HepG2 (cell line): ENCODE measurements around the gene NDRG3. TPM values are rescaled to one million over a fixed set of nuclear protein-coding genes. Genes with fewer than 3 reads are reported as not detected.

Experiments
- CAMTA2 ChIP-seq: sonication (generic); formaldehyde crosslinking; IDR thresholded peaks from 2 replicates; pipeline ENCODE4 v1.4.0; 2020; ENCODE audit warnings: mild to moderate bottlenecking, missing genetic modification reagents, borderline replicate concordance
- DNMT3B ChIP-seq: conservative IDR thresholded peaks from 2 replicates; pipeline ENCODE4 v1.6.1; 2016; ENCODE audit warnings: missing biosample characterization, control low read depth
- EP300 ChIP-seq, 3 experiments: sonication (generic) in 1 of 3; formaldehyde crosslinking in 1 of 3; IDR thresholded peaks; 2 replicates each; pipeline versions ENCODE4 v1.5.1 to v1.6.1; 2011 to 2020; ENCODE audit warnings: low read depth in 2 of 3, low read length in 2 of 3, borderline replicate concordance in 1 of 3, improper control_type of control experiment in 1 of 3, mild to moderate bottlenecking in 1 of 3, missing genetic modification reagents in 1 of 3, moderate library complexity in 1 of 3
- HHEX ChIP-seq: IDR thresholded peaks from 2 replicates; pipeline ENCODE4 v1.6.1; 2016; ENCODE audit warnings: control low read depth
- IRF9 ChIP-seq: sonication (generic); formaldehyde crosslinking; IDR thresholded peaks from 2 replicates; pipeline ENCODE4 v1.8.0; 2022; ENCODE audit warnings: missing genetic modification reagents, mild to moderate bottlenecking, borderline replicate concordance
- KMT2A ChIP-seq: sonication (generic); formaldehyde crosslinking; IDR thresholded peaks from 2 replicates; pipeline ENCODE4 v1.4.0; 2020; ENCODE audit warnings: missing genetic modification reagents
- MIER2 ChIP-seq: IDR thresholded peaks from 2 replicates; pipeline ENCODE4 v1.6.1; 2016; ENCODE audit warnings: missing biosample characterization, missing genetic modification reagents
- PRDM4 ChIP-seq: sonication (generic); formaldehyde crosslinking; IDR thresholded peaks from 2 replicates; pipeline ENCODE4 v1.9.0; 2021; ENCODE audit warnings: missing genetic modification reagents, borderline replicate concordance
- PRMT3 ChIP-seq: sonication (generic); formaldehyde crosslinking; IDR thresholded peaks from 2 replicates; pipeline ENCODE4 v1.8.1; 2022; ENCODE audit warnings: low read depth, mild to moderate bottlenecking, moderate library complexity, missing genetic modification reagents, borderline replicate concordance
- SAP130 ChIP-seq: IDR thresholded peaks from 2 replicates; pipeline ENCODE4 v1.6.1; 2016; ENCODE audit warnings: low read depth
- SIN3B ChIP-seq: fragments of 150-350 bp; IDR thresholded peaks from 2 replicates; pipeline ENCODE4 v1.6.1; 2014; ENCODE audit warnings: low read length
- SP2 ChIP-seq: sonication (generic); formaldehyde crosslinking; IDR thresholded peaks from 2 replicates; pipeline ENCODE4 v1.5.1; 2020; ENCODE audit warnings: mild to moderate bottlenecking, missing genetic modification reagents
- STAG1 ChIP-seq: sonication (generic); formaldehyde crosslinking; IDR thresholded peaks from 2 replicates; pipeline ENCODE4 v1.4.0; 2020; ENCODE audit warnings: missing genetic modification reagents
- TCF7 ChIP-seq: sonication (generic); IDR thresholded peaks from 2 replicates; pipeline ENCODE4 v1.6.1; 2016; ENCODE audit warnings: antibody characterized with exemption, low read depth
- ZFP91 ChIP-seq: sonication (generic); formaldehyde crosslinking; IDR thresholded peaks from 2 replicates; pipeline ENCODE4 v1.9.0; 2022; ENCODE audit warnings: missing genetic modification reagents, mild to moderate bottlenecking, borderline replicate concordance
- ZNF18 ChIP-seq: sonication (generic); formaldehyde crosslinking; IDR thresholded peaks from 2 replicates; pipeline ENCODE4 v1.8.0; 2022; ENCODE audit warnings: mild to moderate bottlenecking, missing genetic modification reagents; ENCODE audit not compliant: insufficient replicate concordance
- ZNF235 ChIP-seq: sonication (generic); formaldehyde crosslinking; IDR thresholded peaks from 2 replicates; pipeline ENCODE4 v1.8.1; 2023; ENCODE audit warnings: mild to moderate bottlenecking, missing genetic modification reagents, borderline replicate concordance
- ZNF468 ChIP-seq: sonication (generic); formaldehyde crosslinking; IDR thresholded peaks from 2 replicates; pipeline ENCODE4 v1.8.0; 2022; ENCODE audit warnings: mild to moderate bottlenecking, moderate library complexity, missing genetic modification reagents
- polyA plus RNA-seq, 8 experiments: library from polyadenylated mRNA; depleted of rRNA in 3 of 8; stranded (reverse) in 7 of 8; unstranded in 1 of 8; fragments of >200 nt; fragmentation: Illumina TruSeq in 4 of 8; extraction: Trizol in 4 of 8; gene quantifications; 2 replicates each; pipeline versions ENCODE4 v1.2.1 to v1.2.3, GENCODE V29; 2011 to 2016; ENCODE audit warnings: low read depth in 4 of 8, missing spikeins in 1 of 8, mixed read lengths in 1 of 8; ENCODE audit not compliant: insufficient read depth in 1 of 8
- total RNA-seq, 5 experiments: library from RNA; depleted of rRNA; stranded (reverse); fragments of >200 nt; fragmentation: Illumina TruSeq; extraction: Trizol; gene quantifications; 2 replicates each; pipeline ENCODE4 v1.2.3, GENCODE V29; 2016; ENCODE audit warnings: low read depth in 1 of 5
- TF ChIP-seq, protein P1 (sequence below), 2 experiments: sonication (generic) in 1 of 2; formaldehyde crosslinking in 1 of 2; IDR thresholded peaks; 2 replicates each; pipeline versions ENCODE4 v1.5.1 to v1.6.1; 2011 to 2020; ENCODE audit warnings: borderline replicate concordance in 1 of 2, low read depth in 1 of 2, low read length in 1 of 2, mild to moderate bottlenecking in 1 of 2, missing genetic modification reagents in 1 of 2, moderate library complexity in 1 of 2
- TF ChIP-seq, protein P2 (sequence below): sonication (generic); formaldehyde crosslinking; IDR thresholded peaks from 2 replicates; pipeline ENCODE4 v1.4.0; 2020; ENCODE audit warnings: missing genetic modification reagents

Gene NDRG3
- total and polyA plus RNA-seq, 2 of the 13 experiments (the other 11 are each of a cell fraction or from before 2014, with no cell fraction given), result 36.0 to 40.5 TPM

- TF ChIP-seq SP2 (CRISPR knock-in tag) (no peak), SAP130 (peak; percentile 8; the same call in 1 of the 2 replicates), SIN3B (no peak), IRF9 (CRISPR knock-in tag) (no peak), KMT2A (CRISPR knock-in tag) (no peak), STAG1 (CRISPR knock-in tag) (no peak), DNMT3B (no peak), EP300 (IDR thresholded peaks at IDR 0.05; ENCODE audit: low read depth in 2 of 2, low read length in 2 of 2) (peak in 1 of 2 experiments; percentile 53; a peak in 1 of 4 replicates), EP300 (CRISPR knock-in tag; IDR thresholded peaks at IDR 0.05; ENCODE audit: borderline replicate concordance) (no peak), PRMT3 (no peak), PRDM4 (CRISPR knock-in tag) (no peak), ZNF18 (CRISPR knock-in tag) (no peak), ZFP91 (CRISPR knock-in tag) (no peak), ZNF468 (CRISPR knock-in tag) (no peak), ZNF235 (CRISPR knock-in tag) (no peak), HHEX (CRISPR knock-in tag) (peak; percentile 84), CAMTA2 (CRISPR knock-in tag) (no peak), TCF7 (peak; percentile 23; the same call in 1 of the 2 replicates), MIER2 (CRISPR knock-in tag) (no peak)
- TF ChIP-seq, protein P1, sequence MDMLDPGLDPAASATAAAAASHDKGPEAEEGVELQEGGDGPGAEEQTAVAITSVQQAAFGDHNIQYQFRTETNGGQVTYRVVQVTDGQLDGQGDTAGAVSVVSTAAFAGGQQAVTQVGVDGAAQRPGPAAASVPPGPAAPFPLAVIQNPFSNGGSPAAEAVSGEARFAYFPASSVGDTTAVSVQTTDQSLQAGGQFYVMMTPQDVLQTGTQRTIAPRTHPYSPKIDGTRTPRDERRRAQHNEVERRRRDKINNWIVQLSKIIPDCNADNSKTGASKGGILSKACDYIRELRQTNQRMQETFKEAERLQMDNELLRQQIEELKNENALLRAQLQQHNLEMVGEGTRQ (IDR thresholded peaks at IDR 0.05; ENCODE audit: low read depth, low read length), result no peak
- TF ChIP-seq, protein P1 (CRISPR knock-in tag; IDR thresholded peaks at IDR 0.05; ENCODE audit: borderline replicate concordance), result no peak
- TF ChIP-seq, protein P2, sequence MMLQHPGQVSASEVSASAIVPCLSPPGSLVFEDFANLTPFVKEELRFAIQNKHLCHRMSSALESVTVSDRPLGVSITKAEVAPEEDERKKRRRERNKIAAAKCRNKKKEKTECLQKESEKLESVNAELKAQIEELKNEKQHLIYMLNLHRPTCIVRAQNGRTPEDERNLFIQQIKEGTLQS (CRISPR knock-in tag), result no peak
Measured at GRCh38 chr20:36623444-36623843, 122.4 kb downstream of the NDRG3 start (continued).
